WTC11 (cell line): ENCODE results near the gene TNP2. TPM values are rescaled to one million over a fixed set of nuclear protein-coding genes. Genes with fewer than 3 reads are reported as not detected.

Experiments used
- ATAC-seq: fragments of 200-7000 bp; cut with Tn5 transposase; 2 replicates; pipeline ENCODE4 v1.10.0; 2021; ENCODE audit warnings: mild to moderate bottlenecking, moderate library complexity
- CTCF ChIA-PET: fragments of 300-600 bp; sonication (Branson Sonifier 250); formaldehyde crosslinking; loops from one replicate; lab custom pipeline; 2021; ENCODE audit warnings: antibody characterized with exemption; lab: Charles Lee
- POLR2A ChIA-PET: fragments of 350-600 bp; sonication (Branson Sonifier 250); formaldehyde crosslinking; loops from one replicate; lab custom pipeline; 2021; ENCODE audit warnings: antibody characterized with exemption; lab: Charles Lee
- DNase-seq: peaks from one replicate; pipeline ENCODE4 v3.0.0; 2021; ENCODE audit warnings: low spot score
- H3K27ac Mint-ChIP-seq: 2 replicates; pipeline ENCODE4 v1.8.0; 2021; ENCODE audit warnings: mixed read lengths
- H3K27me3 Mint-ChIP-seq: 2 replicates; pipeline ENCODE4 v1.8.0; 2021; ENCODE audit warnings: low read depth, mild to moderate bottlenecking, moderate library complexity, mixed read lengths
- H3K36me3 Mint-ChIP-seq: 2 replicates; pipeline ENCODE4 v1.8.0; 2021; ENCODE audit warnings: mixed read lengths
- H3K4me1 Mint-ChIP-seq: 2 replicates; pipeline ENCODE4 v1.8.0; 2022; ENCODE audit warnings: mixed read lengths
- H3K4me3 Mint-ChIP-seq: 2 replicates; pipeline ENCODE4 v1.8.0; 2021; ENCODE audit warnings: mild to moderate bottlenecking, moderate library complexity, mixed read lengths
- H3K9me3 Mint-ChIP-seq: 2 replicates; pipeline ENCODE4 v1.8.0; 2021; ENCODE audit warnings: mixed read lengths
- ATF3 ChIP-seq: sonication (generic); formaldehyde crosslinking; conservative IDR thresholded peaks from 2 replicates; pipeline ENCODE4 v1.8.1; 2022; ENCODE audit warnings: mild to moderate bottlenecking, missing genetic modification reagents
- ELF4 ChIP-seq: sonication (generic); formaldehyde crosslinking; IDR thresholded peaks from 2 replicates; pipeline ENCODE4 v1.8.1; 2022; ENCODE audit warnings: low read depth, mild to moderate bottlenecking, moderate library complexity, missing genetic modification reagents
- ESRRA ChIP-seq: sonication (generic); formaldehyde crosslinking; IDR thresholded peaks from 2 replicates; pipeline ENCODE4 v1.8.1; 2022; ENCODE audit warnings: mild to moderate bottlenecking, missing genetic modification reagents, borderline replicate concordance
- FOXK1 ChIP-seq: sonication (generic); formaldehyde crosslinking; IDR thresholded peaks from 2 replicates; pipeline ENCODE4 v1.8.0; 2022; ENCODE audit warnings: mild to moderate bottlenecking, moderate library complexity, missing genetic modification reagents
- FOXP1 ChIP-seq: sonication (generic); formaldehyde crosslinking; IDR thresholded peaks from 2 replicates; pipeline ENCODE4 v1.8.0; 2022; ENCODE audit warnings: missing genetic modification reagents, mild to moderate bottlenecking, moderate library complexity, borderline replicate concordance
- GRHL2 ChIP-seq: fragments of 250-450 bp; sonication (Bioruptor Pico); IDR thresholded peaks from 2 replicates; pipeline ENCODE4 v1.8.0; 2022; ENCODE audit warnings: mild to moderate bottlenecking, moderate library complexity; ENCODE audit not compliant: insufficient replicate concordance, severe bottlenecking
- HMGXB4 ChIP-seq: sonication (generic); formaldehyde crosslinking; IDR thresholded peaks from 2 replicates; pipeline ENCODE4 v1.8.1; 2023; ENCODE audit warnings: mild to moderate bottlenecking, moderate library complexity, missing genetic modification reagents
- MLX ChIP-seq: sonication (generic); formaldehyde crosslinking; IDR thresholded peaks from 2 replicates; pipeline ENCODE4 v1.8.1; 2023; ENCODE audit warnings: mild to moderate bottlenecking, missing genetic modification reagents, moderate library complexity
- MXD4 ChIP-seq: fragments of 250-450 bp; sonication (Bioruptor Pico); IDR thresholded peaks from 2 replicates; pipeline ENCODE4 v1.8.0; 2021; ENCODE audit warnings: mild to moderate bottlenecking, moderate library complexity, borderline replicate concordance
- NFE2L1 ChIP-seq: sonication (generic); formaldehyde crosslinking; IDR thresholded peaks from 2 replicates; pipeline ENCODE4 v1.8.1; 2023; ENCODE audit warnings: missing genetic modification reagents
- SMAD3 ChIP-seq: sonication (generic); formaldehyde crosslinking; IDR thresholded peaks from 2 replicates; pipeline ENCODE4 v1.8.0; 2022; ENCODE audit warnings: missing genetic modification reagents, mild to moderate bottlenecking, borderline replicate concordance
- SMAD4 ChIP-seq: sonication (generic); formaldehyde crosslinking; IDR thresholded peaks from 2 replicates; pipeline ENCODE4 v1.8.0; 2022; ENCODE audit warnings: mild to moderate bottlenecking, missing genetic modification reagents
- TEAD1 ChIP-seq: sonication (generic); formaldehyde crosslinking; IDR thresholded peaks from 2 replicates; pipeline ENCODE4 v1.8.0; 2022; ENCODE audit warnings: mild to moderate bottlenecking, missing genetic modification reagents
- USF1 ChIP-seq: sonication (generic); formaldehyde crosslinking; IDR thresholded peaks from 2 replicates; pipeline ENCODE4 v1.8.0; 2022; ENCODE audit warnings: mild to moderate bottlenecking, missing genetic modification reagents
- ZBTB21 ChIP-seq: sonication (generic); formaldehyde crosslinking; IDR thresholded peaks from 2 replicates; pipeline ENCODE4 v1.8.1; 2023; ENCODE audit warnings: mild to moderate bottlenecking, missing genetic modification reagents, borderline replicate concordance
- ZNF121 ChIP-seq: sonication (generic); formaldehyde crosslinking; IDR thresholded peaks from 2 replicates; pipeline ENCODE4 v1.8.0; 2023; ENCODE audit warnings: missing genetic modification reagents
- ZNF138 ChIP-seq: sonication (generic); formaldehyde crosslinking; conservative IDR thresholded peaks from 2 replicates; pipeline ENCODE4 v1.8.1; 2022; ENCODE audit warnings: mild to moderate bottlenecking, moderate library complexity, missing genetic modification reagents
- ZNF219 ChIP-seq: sonication (generic); formaldehyde crosslinking; IDR thresholded peaks from 2 replicates; pipeline ENCODE4 v1.8.0; 2023; ENCODE audit warnings: missing genetic modification reagents, mild to moderate bottlenecking, borderline replicate concordance
- ZNF232 ChIP-seq: sonication (generic); formaldehyde crosslinking; IDR thresholded peaks from 2 replicates; pipeline ENCODE4 v1.8.0; 2022; ENCODE audit warnings: mild to moderate bottlenecking, missing genetic modification reagents
- ZNF512 ChIP-seq: sonication (generic); formaldehyde crosslinking; IDR thresholded peaks from 2 replicates; pipeline ENCODE4 v1.8.1; 2022; ENCODE audit warnings: missing genetic modification reagents, borderline replicate concordance
- total RNA-seq: library from RNA; stranded (reverse); gene quantifications from 3 replicates; pipeline ENCODE4 v1.2.3, GENCODE V29; 2021
- TF ChIP-seq, protein P1 (sequence below): sonication (generic); formaldehyde crosslinking; IDR thresholded peaks from 2 replicates; pipeline ENCODE4 v1.8.0; 2022; ENCODE audit warnings: mild to moderate bottlenecking, missing genetic modification reagents
- TF ChIP-seq, protein P2 (sequence below): sonication (generic); formaldehyde crosslinking; IDR thresholded peaks from 2 replicates; pipeline ENCODE4 v1.8.0; 2022; ENCODE audit warnings: missing genetic modification reagents
- TF ChIP-seq, protein P3 (sequence below): sonication (generic); formaldehyde crosslinking; IDR thresholded peaks from 2 replicates; pipeline ENCODE4 v1.8.0; 2022; ENCODE audit warnings: mild to moderate bottlenecking, missing genetic modification reagents
- TF ChIP-seq, protein P4 (sequence below): sonication (generic); formaldehyde crosslinking; IDR thresholded peaks from 2 replicates; pipeline ENCODE4 v1.8.1; 2023; ENCODE audit warnings: mild to moderate bottlenecking, missing genetic modification reagents

Gene TNP2
- total RNA-seq, 1 experiment from 2014 or later, result not detected

GRCh38 chr16:11232852-11233726, 36.0 kb downstream of the TNP2 start:
- POLR2A ChIA-PET, result no interaction called here
- no peaks in the 10 kb centered on the region for H3K36me3 Mint-ChIP-seq
- H3K27me3 Mint-ChIP-seq, result no peaks in the 10 kb centered on the region
- H3K4me1 Mint-ChIP-seq, result peaks cover 7% of the 10 kb centered on the region; the same call in 1 of the 2 replicates
- H3K27ac Mint-ChIP-seq, result no peak overlapping the region
- DNase-seq, result peak; percentile 56
- CTCF ChIA-PET, result interaction anchor here (0.8 to 1.4 kb wide), 5 partner anchors 21 to 262 kb away, joined by 3 to 5 read pairs (median 3); partner anchors contain the start of gene SOCS1
- no peak overlapping the region for H3K4me3 Mint-ChIP-seq
- peak; percentile 85 for ATAC-seq
- no peaks in the 10 kb centered on the region for H3K9me3 Mint-ChIP-seq
- TF ChIP-seq GRHL2 (CRISPR knock-in tag), result no peak
- no peak for TF ChIP-seq ZNF232
- 0 out of 2 replicates have a peak, but pooled peaks have one; percentile 38 for TF ChIP-seq ZNF512 (CRISPR knock-in tag)
- TF ChIP-seq ESRRA (CRISPR knock-in tag), result no peak
- no peak for TF ChIP-seq SMAD3
- TF ChIP-seq ZNF138, result no peak
- TF ChIP-seq, protein P1, sequence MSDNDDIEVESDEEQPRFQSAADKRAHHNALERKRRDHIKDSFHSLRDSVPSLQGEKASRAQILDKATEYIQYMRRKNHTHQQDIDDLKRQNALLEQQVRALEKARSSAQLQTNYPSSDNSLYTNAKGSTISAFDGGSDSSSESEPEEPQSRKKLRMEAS (CRISPR knock-in tag), result 0 out of 2 replicates have a peak, but pooled peaks have one; percentile 18
- TF ChIP-seq MXD4 (CRISPR knock-in tag), result no peak
- TF ChIP-seq ELF4 (CRISPR knock-in tag), result no peak
- TF ChIP-seq, protein P2, sequence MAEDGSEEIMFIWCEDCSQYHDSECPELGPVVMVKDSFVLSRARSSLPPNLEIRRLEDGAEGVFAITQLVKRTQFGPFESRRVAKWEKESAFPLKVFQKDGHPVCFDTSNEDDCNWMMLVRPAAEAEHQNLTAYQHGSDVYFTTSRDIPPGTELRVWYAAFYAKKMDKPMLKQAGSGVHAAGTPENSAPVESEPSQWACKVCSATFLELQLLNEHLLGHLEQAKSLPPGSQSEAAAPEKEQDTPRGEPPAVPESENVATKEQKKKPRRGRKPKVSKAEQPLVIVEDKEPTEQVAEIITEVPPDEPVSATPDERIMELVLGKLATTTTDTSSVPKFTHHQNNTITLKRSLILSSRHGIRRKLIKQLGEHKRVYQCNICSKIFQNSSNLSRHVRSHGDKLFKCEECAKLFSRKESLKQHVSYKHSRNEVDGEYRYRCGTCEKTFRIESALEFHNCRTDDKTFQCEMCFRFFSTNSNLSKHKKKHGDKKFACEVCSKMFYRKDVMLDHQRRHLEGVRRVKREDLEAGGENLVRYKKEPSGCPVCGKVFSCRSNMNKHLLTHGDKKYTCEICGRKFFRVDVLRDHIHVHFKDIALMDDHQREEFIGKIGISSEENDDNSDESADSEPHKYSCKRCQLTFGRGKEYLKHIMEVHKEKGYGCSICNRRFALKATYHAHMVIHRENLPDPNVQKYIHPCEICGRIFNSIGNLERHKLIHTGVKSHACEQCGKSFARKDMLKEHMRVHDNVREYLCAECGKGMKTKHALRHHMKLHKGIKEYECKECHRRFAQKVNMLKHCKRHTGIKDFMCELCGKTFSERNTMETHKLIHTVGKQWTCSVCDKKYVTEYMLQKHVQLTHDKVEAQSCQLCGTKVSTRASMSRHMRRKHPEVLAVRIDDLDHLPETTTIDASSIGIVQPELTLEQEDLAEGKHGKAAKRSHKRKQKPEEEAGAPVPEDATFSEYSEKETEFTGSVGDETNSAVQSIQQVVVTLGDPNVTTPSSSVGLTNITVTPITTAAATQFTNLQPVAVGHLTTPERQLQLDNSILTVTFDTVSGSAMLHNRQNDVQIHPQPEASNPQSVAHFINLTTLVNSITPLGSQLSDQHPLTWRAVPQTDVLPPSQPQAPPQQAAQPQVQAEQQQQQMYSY, result no peak
- TF ChIP-seq USF1 (CRISPR knock-in tag), result peak; percentile 30; the same call in 1 of the 2 replicates
- no peak for TF ChIP-seq NFE2L1 (CRISPR knock-in tag)
- TF ChIP-seq HMGXB4 (CRISPR knock-in tag), result no peak
- TF ChIP-seq FOXP1 (CRISPR knock-in tag), result 0 out of 2 replicates have a peak, but pooled peaks have one; percentile 29
- TF ChIP-seq ZNF121 (CRISPR knock-in tag), result no peak
- TF ChIP-seq SMAD4, result no peak
- TF ChIP-seq, protein P3, sequence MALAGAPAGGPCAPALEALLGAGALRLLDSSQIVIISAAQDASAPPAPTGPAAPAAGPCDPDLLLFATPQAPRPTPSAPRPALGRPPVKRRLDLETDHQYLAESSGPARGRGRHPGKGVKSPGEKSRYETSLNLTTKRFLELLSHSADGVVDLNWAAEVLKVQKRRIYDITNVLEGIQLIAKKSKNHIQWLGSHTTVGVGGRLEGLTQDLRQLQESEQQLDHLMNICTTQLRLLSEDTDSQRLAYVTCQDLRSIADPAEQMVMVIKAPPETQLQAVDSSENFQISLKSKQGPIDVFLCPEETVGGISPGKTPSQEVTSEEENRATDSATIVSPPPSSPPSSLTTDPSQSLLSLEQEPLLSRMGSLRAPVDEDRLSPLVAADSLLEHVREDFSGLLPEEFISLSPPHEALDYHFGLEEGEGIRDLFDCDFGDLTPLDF (CRISPR knock-in tag), result no peak
- no peak for TF ChIP-seq FOXK1 (CRISPR knock-in tag)
- TF ChIP-seq, protein P4, sequence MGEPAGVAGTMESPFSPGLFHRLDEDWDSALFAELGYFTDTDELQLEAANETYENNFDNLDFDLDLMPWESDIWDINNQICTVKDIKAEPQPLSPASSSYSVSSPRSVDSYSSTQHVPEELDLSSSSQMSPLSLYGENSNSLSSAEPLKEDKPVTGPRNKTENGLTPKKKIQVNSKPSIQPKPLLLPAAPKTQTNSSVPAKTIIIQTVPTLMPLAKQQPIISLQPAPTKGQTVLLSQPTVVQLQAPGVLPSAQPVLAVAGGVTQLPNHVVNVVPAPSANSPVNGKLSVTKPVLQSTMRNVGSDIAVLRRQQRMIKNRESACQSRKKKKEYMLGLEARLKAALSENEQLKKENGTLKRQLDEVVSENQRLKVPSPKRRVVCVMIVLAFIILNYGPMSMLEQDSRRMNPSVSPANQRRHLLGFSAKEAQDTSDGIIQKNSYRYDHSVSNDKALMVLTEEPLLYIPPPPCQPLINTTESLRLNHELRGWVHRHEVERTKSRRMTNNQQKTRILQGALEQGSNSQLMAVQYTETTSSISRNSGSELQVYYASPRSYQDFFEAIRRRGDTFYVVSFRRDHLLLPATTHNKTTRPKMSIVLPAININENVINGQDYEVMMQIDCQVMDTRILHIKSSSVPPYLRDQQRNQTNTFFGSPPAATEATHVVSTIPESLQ (CRISPR knock-in tag), result no peak
- TF ChIP-seq ZNF219, result no peak
- no peak for TF ChIP-seq ZBTB21 (CRISPR knock-in tag)
- no peak for TF ChIP-seq MLX (CRISPR knock-in tag)
- no peak for TF ChIP-seq ATF3 (CRISPR knock-in tag)
- TF ChIP-seq TEAD1 (CRISPR knock-in tag), result no peak
